Endothelial cell of umbilical vein (primary cell): Measurements from ENCODE around the gene ZNF407. TPM values are rescaled to one million over a fixed set of nuclear protein-coding genes. Genes with fewer than 3 reads are reported as not detected.

Experiments
- BruUV-seq: library from RNA; stranded (reverse); fragments of 400-500 nt; replicated peaks from 2 replicates; lab custom pipeline; 2021; lab: Mats Ljungman, UMichigan
- CTCF ChIA-PET: fragments of 300-600, 350-600 bp; sonication (Branson Sonifier 250); formaldehyde crosslinking; loops from one replicate; lab custom pipeline; 2021; ENCODE audit warnings: antibody characterized with exemption, inconsistent platforms; lab: Charles Lee
- POLR2A ChIA-PET: fragments of 300-600, 350-600 bp; sonication (Branson Sonifier 250); formaldehyde crosslinking; loops from one replicate; lab custom pipeline; 2021; ENCODE audit warnings: antibody characterized with exemption, inconsistent platforms; lab: Charles Lee
- DNase-seq: peaks from one replicate; pipeline ENCODE4 v3.0.0-alpha.2; 2011; ENCODE audit warnings: low read depth, low spot score
- FAIRE-seq: peaks from 2 replicates; lab custom pipeline; 2011; peaks lifted over from hg19 to GRCh38; lab: Jason Lieb, UNC
- H2AFZ ChIP-seq: 2 replicates; pipeline ENCODE4 v1.6.0; 2012; ENCODE audit warnings: low read depth, low read length, control low read depth, inconsistent platforms
- H3K27ac ChIP-seq: 2 replicates; pipeline ENCODE4 v1.5.1; 2011; ENCODE audit warnings: low read depth, mild to moderate bottlenecking, control low read depth, low read length, moderate library complexity; ENCODE audit not compliant: insufficient read depth
- H3K27me3 ChIP-seq, 2 experiments: 2 replicates each; pipeline versions ENCODE4 v1.6.0 to v1.6.1; 2011; ENCODE audit warnings: low read length in 2 of 2, mixed read lengths in 1 of 2; ENCODE audit not compliant: control insufficient read depth in 2 of 2, insufficient read depth in 2 of 2
- H3K36me3 ChIP-seq, 2 experiments: 2 replicates in 1 of 2; 3 replicates in 1 of 2; pipeline ENCODE4 v1.5.1; 2011; ENCODE audit warnings: low read length in 2 of 2, mild to moderate bottlenecking in 1 of 2, moderate library complexity in 1 of 2; ENCODE audit not compliant: control insufficient read depth in 2 of 2, insufficient read depth in 2 of 2; ENCODE audit errors: extremely low read depth in 1 of 2
- H3K4me1 ChIP-seq: 3 replicates; pipeline ENCODE4 v1.5.1; 2011; ENCODE audit warnings: mild to moderate bottlenecking, low read length; ENCODE audit not compliant: control insufficient read depth, insufficient read depth; ENCODE audit errors: extremely low read depth
- H3K4me2 ChIP-seq: 2 replicates; pipeline ENCODE4 v1.6.1; 2011; ENCODE audit warnings: low read length, control low read depth, mixed read lengths; ENCODE audit not compliant: insufficient read depth
- H3K4me3 ChIP-seq, 3 experiments: fragments of 200-600 bp in 1 of 3; sonication (generic), shearing (Covaris generic) in 1 of 3; replicated peaks in 1 of 3; 2 replicates each; pipeline ENCODE4 v1.5.1; 2011 to 2016; ENCODE audit warnings: control low read depth in 3 of 3, low read length in 3 of 3, mild to moderate bottlenecking in 2 of 3, inconsistent platforms in 1 of 3, low read depth in 1 of 3, moderate library complexity in 1 of 3; ENCODE audit not compliant: insufficient read depth in 1 of 3
- H3K79me2 ChIP-seq: 2 replicates; pipeline ENCODE4 v1.6.0; 2012; ENCODE audit warnings: low read length, inconsistent platforms; ENCODE audit not compliant: control insufficient read depth, insufficient read depth
- H3K9ac ChIP-seq: replicated peaks from 2 replicates; pipeline ENCODE3; 2011; ENCODE audit warnings: low read length, control low read depth; ENCODE audit not compliant: insufficient read depth; ENCODE audit errors: extremely low read depth
- H3K9me1 ChIP-seq: replicated peaks from 3 replicates; pipeline ENCODE4 v1.6.0; 2011; ENCODE audit warnings: mild to moderate bottlenecking, low read length; ENCODE audit not compliant: control insufficient read depth, insufficient read depth; ENCODE audit errors: extremely low read depth
- H3K9me3 ChIP-seq: replicated peaks from 2 replicates; pipeline ENCODE4 v1.5.1; 2012; ENCODE audit warnings: low read length, inconsistent platforms; ENCODE audit not compliant: control insufficient read depth, insufficient read depth
- H4K20me1 ChIP-seq: replicated peaks from 2 replicates; pipeline ENCODE3; 2011; ENCODE audit warnings: mild to moderate bottlenecking, low read length; ENCODE audit not compliant: control insufficient read depth, insufficient read depth; ENCODE audit errors: extremely low read depth
- EZH2 ChIP-seq: IDR thresholded peaks from 2 replicates; pipeline ENCODE4 v1.6.1; 2012; ENCODE audit warnings: borderline replicate concordance, low read depth, mild to moderate bottlenecking, moderate library complexity, low read length, inconsistent platforms; ENCODE audit not compliant: severe bottlenecking
- FOS ChIP-seq: IDR thresholded peaks from 2 replicates; pipeline ENCODE4 v1.6.1; 2011; ENCODE audit warnings: mild to moderate bottlenecking, low read length, moderate library complexity, borderline replicate concordance; ENCODE audit not compliant: insufficient read depth
- GATA2 ChIP-seq: IDR thresholded peaks from 2 replicates; pipeline ENCODE4 v1.7.0; 2011; ENCODE audit warnings: low read depth, mild to moderate bottlenecking, moderate library complexity, mixed read lengths, low read length; ENCODE audit not compliant: insufficient read length, insufficient read depth
- JUN ChIP-seq: IDR thresholded peaks from 2 replicates; pipeline ENCODE4 v1.6.1; 2011; ENCODE audit warnings: borderline replicate concordance, low read depth; ENCODE audit not compliant: insufficient read length, insufficient read depth
- MAX ChIP-seq: IDR thresholded peaks from 2 replicates; pipeline ENCODE4 v1.6.1; 2011; ENCODE audit not compliant: insufficient read depth, insufficient read length
- MYC ChIP-seq: IDR thresholded peaks from one replicate; pipeline ENCODE4 v1.6.1; 2011; ENCODE audit warnings: mild to moderate bottlenecking, low read depth, low read length
- POLR2AphosphoS5 ChIP-seq: IDR thresholded peaks from 2 replicates; pipeline ENCODE4 v1.6.1; 2012; ENCODE audit warnings: low read depth, mild to moderate bottlenecking, control low read depth, low read length, moderate library complexity; ENCODE audit not compliant: insufficient read depth
- dilution Hi-C: fragments of 300-500 bp; cut with MboI; formaldehyde crosslinking; loops from one replicate; pipeline ENCODE4 v1.15.0; 2019; ENCODE audit warnings: low sequenced_read_pairs; ENCODE audit not compliant: extremely low pct_ligation_motif_present
- intact Hi-C: fragments of 100-400 bp; cut with micrococcal nuclease; formaldehyde crosslinking; loops from one replicate; pipeline ENCODE4 v1.10.0; 2022
- polyA plus RNA-seq, 4 experiments: library from polyadenylated mRNA; depleted of rRNA in 3 of 4; stranded (reverse) in 3 of 4; unstranded in 1 of 4; fragments of >200 nt; gene quantifications; 2 replicates each; pipeline versions ENCODE4 v1.2.1 to v1.2.3, GENCODE V29; 2011 to 2012; ENCODE audit warnings: missing spikeins in 1 of 4
- total RNA-seq: library from RNA; stranded (reverse); gene quantifications from 2 replicates; pipeline ENCODE4 v1.2.3, GENCODE V29; 2021
- TF ChIP-seq, protein P1 (sequence below), 2 donors: IDR thresholded peaks; 1 replicate in 1 of 2; 2 replicates in 1 of 2; pipeline ENCODE4 v1.5.1; 2011; ENCODE audit warnings: low read length in 2 of 2, mild to moderate bottlenecking in 2 of 2, moderate library complexity in 2 of 2, control low read depth in 1 of 2, inconsistent platforms in 1 of 2, low read depth in 1 of 2; ENCODE audit not compliant: insufficient read depth in 1 of 2; ENCODE audit errors: extremely low read depth in 1 of 2

ZNF407 gene
- total and polyA plus RNA-seq, 2 donors (not counting 3 experiments of a cell fraction or from before 2014, with no cell fraction given) = 3.8 to 20.1 TPM

- Histone ChIP-seq H3K27ac (no peak overlapping the region), H2AFZ (no peak overlapping the region), H3K9me1 (no peaks in the 10 kb centered on the region), H3K9ac (no peak overlapping the region), H3K9me3 (no peaks in the 10 kb centered on the region), H3K79me2 (no peaks in the 10 kb centered on the region), H3K27me3 (no peaks in the 10 kb centered on the region), H3K36me3 (peaks cover 0 to 2% of the 10 kb centered on the region in 2 experiments), H3K4me3 (no peak overlapping the region), H4K20me1 (no peaks in the 10 kb centered on the region), H3K4me2 (no peak overlapping the region), H3K4me1 (no peaks in the 10 kb centered on the region)
- dilution Hi-C loops = no loop called here
- ChIA-PET CTCF (no interaction called here), POLR2A (no interaction called here)
- TF ChIP-seq, protein P1, sequence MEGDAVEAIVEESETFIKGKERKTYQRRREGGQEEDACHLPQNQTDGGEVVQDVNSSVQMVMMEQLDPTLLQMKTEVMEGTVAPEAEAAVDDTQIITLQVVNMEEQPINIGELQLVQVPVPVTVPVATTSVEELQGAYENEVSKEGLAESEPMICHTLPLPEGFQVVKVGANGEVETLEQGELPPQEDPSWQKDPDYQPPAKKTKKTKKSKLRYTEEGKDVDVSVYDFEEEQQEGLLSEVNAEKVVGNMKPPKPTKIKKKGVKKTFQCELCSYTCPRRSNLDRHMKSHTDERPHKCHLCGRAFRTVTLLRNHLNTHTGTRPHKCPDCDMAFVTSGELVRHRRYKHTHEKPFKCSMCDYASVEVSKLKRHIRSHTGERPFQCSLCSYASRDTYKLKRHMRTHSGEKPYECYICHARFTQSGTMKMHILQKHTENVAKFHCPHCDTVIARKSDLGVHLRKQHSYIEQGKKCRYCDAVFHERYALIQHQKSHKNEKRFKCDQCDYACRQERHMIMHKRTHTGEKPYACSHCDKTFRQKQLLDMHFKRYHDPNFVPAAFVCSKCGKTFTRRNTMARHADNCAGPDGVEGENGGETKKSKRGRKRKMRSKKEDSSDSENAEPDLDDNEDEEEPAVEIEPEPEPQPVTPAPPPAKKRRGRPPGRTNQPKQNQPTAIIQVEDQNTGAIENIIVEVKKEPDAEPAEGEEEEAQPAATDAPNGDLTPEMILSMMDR (IDR thresholded peaks at IDR 0.05; ENCODE audit: extremely low read depth in 1 of 2, insufficient read depth in 1 of 2, low read depth in 1 of 2, low read length in 2 of 2) = no peak
- TF ChIP-seq MAX = no peak
- no peak for TF ChIP-seq EZH2
- TF ChIP-seq MYC = no peak
- DNase-seq (no peak), FAIRE-seq (no peak)
- BruUV-seq = no TSS peak
- intact Hi-C loops = no loop called here
Observed at GRCh38 chr18:74876630-74877243, 279.1 kb downstream of the ZNF407 start.

- no peak overlapping the region for H3K27ac ChIP-seq
- no peak for DNase-seq
- no peak overlapping the region for H2AFZ ChIP-seq
- no peaks in the 10 kb centered on the region for H3K79me2 ChIP-seq
- BruUV-seq = no TSS peak
- no peaks in the 10 kb centered on the region for H3K9me3 ChIP-seq
- intact Hi-C loops = no loop called here
- peaks cover 0 to 2% of the 10 kb centered on the region in 2 experiments for H3K36me3 ChIP-seq
- TF ChIP-seq MAX (no peak), EZH2 (no peak), GATA2 (no peak), FOS (no peak), JUN (no peak), MYC (no peak), POLR2AphosphoS5 (no peak)
- TF ChIP-seq, protein P1 (IDR thresholded peaks at IDR 0.05; ENCODE audit: extremely low read depth in 1 of 2, insufficient read depth in 1 of 2, low read depth in 1 of 2, low read length in 2 of 2) = no peak
- no peaks in the 10 kb centered on the region for H4K20me1 ChIP-seq
- H3K4me1 ChIP-seq = no peaks in the 10 kb centered on the region
- no peak overlapping the region for H3K9ac ChIP-seq
- FAIRE-seq = no peak
- H3K9me1 ChIP-seq = no peaks in the 10 kb centered on the region
- no peak overlapping the region for H3K4me3 ChIP-seq
- ChIA-PET POLR2A (no interaction called here), CTCF (interaction anchor here (0.9 kb wide), 1 partner anchor 10 kb away, joined by 3 read pairs; no protein-coding TSS in a partner anchor)
- no peaks in the 10 kb centered on the region for H3K27me3 ChIP-seq
- H3K4me2 ChIP-seq = no peak overlapping the region
- dilution Hi-C loops = no loop called here
Observed at GRCh38 chr18:74878267-74878666, 280.6 kb downstream of the ZNF407 start.
